ENCODE results near the gene ITPR1. TPM values are rescaled to one million over a fixed set of nuclear protein-coding genes. Genes with fewer than 3 reads are reported as not detected.

The ITPR1 gene
- polyA plus RNA-seq, 2 of the 4 experiments (the other 2 are of a cell fraction): 2.8 to 9.6 TPM

GRCh38 chr3:4722103-4722502 lies 229.0 kb downstream of the ITPR1 start:
- peak overlapping the region; percentile 65 to 79 for H3K27ac ChIP-seq
- ChIA-PET POLR2A (no interaction called here), CTCF (interaction anchor here (0.8 to 14.9 kb wide), 9 partner anchors 10 to 304 kb away, joined by 3 to 602 read pairs (median 4); partner anchors contain the start of gene BHLHE40)
- peaks cover 42% of the 10 kb centered on the region for H3K4me1 ChIP-seq
- DNase-seq (ENCODE audit: low read depth in 1 of 2, low spot score in 1 of 2) (peak; percentile 88 to 89), ATAC-seq (peak; percentile 86 to 93), FAIRE-seq (no peak)
- no peak overlapping the region for H3K4me3 ChIP-seq
- 7% methylated on average over 6 of the region's 6 CpGs for WGBS (ENCODE audit: missing lambda C conversion rate)
- H3K9me3 ChIP-seq: no peaks in the 10 kb centered on the region
- peak overlapping the region; percentile 54 for H3K4me2 ChIP-seq
- peak; percentile 77 for TF ChIP-seq CTCF (IDR thresholded peaks at IDR 0.05)
- no peak for TF ChIP-seq CHD4 (IDR thresholded peaks at IDR 0.05; ENCODE audit: borderline replicate concordance)
- TF ChIP-seq CEBPB (IDR thresholded peaks at IDR 0.05): 0 out of 4 replicates have a peak, but pooled peaks of 1 of the 2 experiments have one; percentile 33
- TF ChIP-seq CBX2 (IDR thresholded peaks at IDR 0.05; ENCODE audit: borderline replicate concordance, low read depth): no peak
- 0 out of 2 replicates have a peak, but pooled peaks have one; percentile 25 for TF ChIP-seq MAX (IDR thresholded peaks at IDR 0.05)
- TF ChIP-seq RAD21 (conservative IDR thresholded peaks at IDR 0.05 in 1 of 2, IDR thresholded peaks at IDR 0.05 in 1 of 2): peak; percentile 93
- peak; percentile 94 for TF ChIP-seq SMC3 (IDR thresholded peaks at IDR 0.05)
- TF ChIP-seq NFE2L2 (conservative IDR thresholded peaks at IDR 0.05; ENCODE audit: low read length): no peak

GRCh38 chr3:4724051-4724629 lies 231.0 kb downstream of the ITPR1 start:
- POLR2A ChIA-PET: no interaction called here
- Histone ChIP-seq H3K4me1 (peaks cover 44% of the 10 kb centered on the region), H3K9me3 (no peaks in the 10 kb centered on the region), H3K4me3 (no peak overlapping the region), H3K27ac (peak overlapping the region in 1 of 2 experiments; percentile 48; a peak in 2 of 6 replicates), H3K4me2 (no peak overlapping the region)
- DNase-seq (ENCODE audit: low read depth in 1 of 2, low spot score in 1 of 2) (no peak), ATAC-seq (no peak), FAIRE-seq (no peak)
- TF ChIP-seq HMGXB4 (CRISPR knock-in tag; IDR thresholded peaks at IDR 0.05; ENCODE audit: borderline replicate concordance): no peak
- TF ChIP-seq TFCP2L1 (CRISPR knock-in tag; IDR thresholded peaks at IDR 0.05): no peak
- TF ChIP-seq REST (IDR thresholded peaks at IDR 0.05): no peak
- TF ChIP-seq PBX3 (IDR thresholded peaks at IDR 0.05): no peak
- no peak for TF ChIP-seq ZSCAN20 (CRISPR knock-in tag; IDR thresholded peaks at IDR 0.05)
- TF ChIP-seq EP300 (IDR thresholded peaks at IDR 0.05): no peak
- TF ChIP-seq PHF8 (IDR thresholded peaks at IDR 0.05; ENCODE audit: borderline replicate concordance, low read depth): no peak
- TF ChIP-seq NPAS2 (CRISPR knock-in tag; IDR thresholded peaks at IDR 0.05; ENCODE audit: borderline replicate concordance): no peak
- TF ChIP-seq CHD4 (IDR thresholded peaks at IDR 0.05; ENCODE audit: borderline replicate concordance): no peak
- no peak for TF ChIP-seq EHMT2 (IDR thresholded peaks at IDR 0.05; ENCODE audit: low read depth)
- TF ChIP-seq FOSL2 (IDR thresholded peaks at IDR 0.05): no peak
- TF ChIP-seq FOSL2 (CRISPR knock-in tag; IDR thresholded peaks at IDR 0.05): no peak
- no peak for TF ChIP-seq NFE2L2 (conservative IDR thresholded peaks at IDR 0.05; ENCODE audit: low read length)
- no peak for TF ChIP-seq BCL3 (IDR thresholded peaks at IDR 0.05)
- CTCF ChIA-PET: interaction anchor here (4.3 kb wide), 1 partner anchor 252 kb away, joined by 24 read pairs; no protein-coding TSS in a partner anchor
- WGBS (ENCODE audit: missing lambda C conversion rate): 83% methylated on average over 9 of the region's 10 CpGs
